DMS53 (cell line): Measurements from ENCODE around the gene POLD2.
"Not testable (repeated sequence)": the region's sequence is repeated elsewhere in the genome, so short reads cannot be mapped to it uniquely, and the experiment has no call there.

Source experiments
- DNase-seq: peaks from one replicate; lab custom pipeline; 2025; lab: John Stamatoyannopoulos, UW

POLD2 gene

DNA sequence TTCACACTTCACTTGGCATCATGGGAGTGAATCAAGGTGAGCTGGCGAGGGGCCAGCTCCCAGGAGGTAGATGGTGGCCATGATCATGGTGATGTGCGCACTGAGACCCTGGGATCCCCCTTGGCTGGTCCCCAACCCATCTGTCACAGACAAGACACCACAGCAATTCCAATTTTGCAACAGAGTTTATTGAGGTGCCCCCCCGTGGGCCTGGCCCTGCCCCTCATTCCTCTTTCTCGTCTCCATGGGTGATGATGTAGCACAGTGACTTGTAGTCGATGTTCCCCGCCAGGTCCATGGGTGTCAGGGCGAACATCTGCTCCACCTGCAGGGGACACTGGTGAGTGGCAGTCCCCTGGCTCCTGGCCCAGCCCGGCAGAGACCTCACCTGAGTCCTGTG, 15.3 kb upstream of the POLD2 start:
- no peak for DNase-seq

DNA sequence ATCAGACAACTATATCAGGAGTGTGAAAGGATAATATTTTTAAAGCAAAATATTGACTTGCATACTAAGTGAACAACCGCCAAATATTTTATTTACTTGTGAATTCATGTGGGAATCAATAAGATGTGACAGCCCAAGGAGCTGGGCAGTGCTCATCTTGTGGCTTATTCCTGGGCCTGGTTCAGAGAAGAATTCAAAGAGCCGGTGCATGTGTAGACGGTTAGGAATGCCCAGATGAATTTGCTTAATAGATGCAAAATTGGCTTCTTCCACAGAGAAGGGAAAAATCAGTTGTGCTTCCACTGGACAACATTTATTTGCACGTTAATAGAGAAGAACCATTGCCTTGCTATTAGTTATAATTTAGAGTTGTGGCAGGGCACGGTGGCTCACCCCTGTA, 13.4 kb upstream of the POLD2 start:
- DNase-seq = no peak

DNA sequence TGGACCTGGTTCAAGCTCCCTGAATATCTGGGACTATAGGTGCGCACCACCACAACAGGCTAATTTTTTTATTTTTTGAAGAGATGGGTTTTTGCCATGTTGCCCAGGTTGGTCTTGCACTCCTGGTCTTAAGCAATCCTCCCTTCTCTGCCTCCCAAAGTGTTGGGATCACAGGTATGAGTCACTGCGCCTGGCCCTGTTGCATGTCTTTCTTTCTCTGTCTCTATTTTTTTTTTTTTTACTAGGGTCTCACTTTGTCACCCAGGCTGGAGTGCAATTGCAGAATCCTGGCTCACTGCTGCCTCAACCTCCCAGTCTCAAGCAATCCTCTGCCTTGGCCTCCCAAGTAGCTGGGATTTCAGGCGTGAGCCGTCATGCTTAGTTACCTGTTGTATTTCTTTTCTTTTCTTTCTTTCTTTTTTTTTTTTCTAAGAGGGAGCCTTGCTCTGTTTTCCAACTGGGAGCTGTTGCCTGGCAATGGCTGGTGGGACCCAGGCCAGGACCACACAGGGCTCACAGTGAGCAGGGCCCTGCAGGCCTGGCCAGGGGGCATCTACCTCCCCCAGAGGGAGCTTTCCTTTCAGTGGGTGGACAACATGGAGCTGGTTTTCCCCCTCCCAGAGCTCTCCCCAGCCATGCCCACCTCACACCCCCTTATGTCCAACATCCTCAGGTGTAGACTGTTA, 11.7 kb upstream of the POLD2 start:
- DNase-seq = no peak

DNA sequence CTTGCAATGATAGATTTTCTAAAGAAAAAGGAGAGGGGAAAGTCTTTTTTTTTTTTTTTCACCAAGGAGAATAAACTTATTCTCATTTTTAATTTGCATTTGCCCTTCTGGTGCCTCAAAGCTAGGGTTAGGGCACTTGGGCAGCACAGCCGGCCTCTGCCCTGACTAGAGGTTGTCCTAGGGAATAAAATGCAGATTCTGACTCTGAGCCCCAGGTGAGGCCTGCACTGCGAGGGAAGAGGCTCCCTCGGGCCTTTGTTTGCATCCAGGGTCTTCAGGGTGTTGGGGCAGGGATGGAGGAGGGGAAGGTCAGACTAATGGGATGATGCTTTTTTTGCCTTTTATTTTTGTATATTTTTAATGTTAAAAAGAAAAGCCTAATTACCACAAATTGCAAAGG, 9.9 kb upstream of the POLD2 start:
- no peak for DNase-seq

DNA sequence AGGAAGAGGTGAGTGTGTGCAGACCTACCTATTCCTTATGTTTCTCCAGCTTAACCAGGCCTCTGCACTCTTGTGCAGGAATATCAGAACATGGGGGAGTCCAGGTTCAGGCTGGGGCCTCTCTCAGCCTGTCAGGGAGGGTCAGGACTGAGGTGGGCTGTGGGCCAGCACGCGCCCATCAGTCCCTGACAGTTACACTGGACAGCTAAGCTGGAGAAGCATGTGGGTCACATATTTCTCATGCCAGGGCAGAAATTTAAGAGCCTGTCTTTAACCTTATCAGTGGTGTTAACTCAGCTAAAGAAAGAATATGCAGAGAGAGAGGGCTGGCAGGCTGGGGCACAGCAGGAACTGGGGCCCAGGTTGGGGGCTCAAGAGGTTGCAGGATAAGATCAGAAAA, 8.7 kb upstream of the POLD2 start:
- no peak for DNase-seq

DNA sequence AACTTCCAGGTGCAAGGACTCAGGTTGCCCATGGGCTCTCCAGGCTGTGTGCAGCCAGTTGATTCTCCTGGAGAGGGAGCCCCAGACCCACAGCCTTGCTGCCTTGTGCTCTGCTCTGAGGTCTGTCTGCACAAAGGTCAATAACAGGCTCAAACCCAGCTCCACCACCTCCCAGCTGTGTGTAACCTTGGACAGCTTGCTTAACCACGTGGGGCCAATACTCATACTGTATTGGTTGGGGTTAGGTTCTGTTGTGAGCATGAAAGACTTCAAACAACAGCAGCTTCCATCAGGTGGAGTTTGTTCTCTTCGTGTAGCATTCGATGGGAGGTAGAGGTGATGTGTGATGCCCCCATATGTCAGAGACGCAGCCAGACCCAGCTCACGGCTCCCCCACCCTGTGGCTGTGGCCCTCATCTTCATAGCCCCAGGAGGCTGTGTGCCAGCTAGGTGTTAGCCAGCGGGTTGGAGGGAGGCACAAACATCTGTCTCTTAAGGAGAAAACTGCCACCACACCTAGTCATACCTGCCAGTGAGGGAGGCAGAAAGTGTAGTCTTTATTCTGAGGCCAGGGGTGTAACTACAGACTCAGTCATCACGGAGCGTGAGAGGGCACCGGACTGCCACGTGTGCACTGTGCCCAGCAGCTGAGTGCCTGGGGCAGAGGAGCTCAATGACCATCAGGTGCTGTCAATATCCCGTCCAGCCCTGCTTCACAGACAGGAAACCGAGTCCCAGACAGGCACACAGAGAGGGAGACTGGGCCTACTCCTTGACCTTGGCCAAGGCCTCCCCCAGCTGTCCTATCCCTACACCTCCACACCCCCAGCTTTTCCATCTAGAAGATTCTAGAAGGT, 8.1 kb upstream of the POLD2 start:
- DNase-seq = peak; percentile 85

DNA sequence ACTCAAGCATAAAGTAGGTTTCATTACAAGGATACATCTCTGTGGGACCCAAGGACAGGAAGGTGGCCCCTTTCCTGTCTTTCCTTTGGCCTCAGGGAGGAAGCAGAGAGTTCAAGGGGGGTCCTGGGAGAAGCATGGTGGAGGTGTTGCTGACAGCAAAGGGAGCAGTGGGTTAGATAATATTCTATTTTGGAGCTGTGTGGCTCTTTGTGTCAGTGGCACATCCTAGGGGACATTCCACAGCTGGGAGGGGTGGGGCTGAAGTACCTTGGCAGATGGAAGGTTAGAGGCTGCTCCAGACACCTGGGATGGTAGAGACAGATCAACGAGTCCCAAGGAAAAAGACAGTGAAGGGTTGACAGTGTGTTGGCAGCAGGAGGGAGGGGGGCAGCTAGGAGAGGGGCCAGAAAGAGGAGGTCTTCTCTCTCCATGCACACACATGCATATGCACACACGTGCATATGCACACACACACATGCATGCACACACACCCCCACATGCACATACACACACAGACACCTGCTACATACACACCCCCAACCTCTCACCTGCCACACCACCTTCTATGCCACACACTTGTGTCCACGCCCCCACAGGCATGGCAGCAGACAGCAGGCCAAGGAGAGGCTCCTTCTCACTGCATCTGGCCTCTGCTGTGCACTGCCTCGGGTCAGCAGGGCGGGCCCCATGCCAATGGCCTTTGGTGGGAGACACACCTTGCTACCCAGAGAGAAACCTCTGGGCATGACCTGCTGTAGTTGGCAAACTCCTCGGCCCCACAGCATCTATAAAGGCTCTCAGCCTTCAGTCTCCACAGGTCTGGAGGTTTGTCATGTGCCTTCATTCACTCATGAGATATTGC, 5.6 kb upstream of the POLD2 start:
- no peak for DNase-seq

DNA sequence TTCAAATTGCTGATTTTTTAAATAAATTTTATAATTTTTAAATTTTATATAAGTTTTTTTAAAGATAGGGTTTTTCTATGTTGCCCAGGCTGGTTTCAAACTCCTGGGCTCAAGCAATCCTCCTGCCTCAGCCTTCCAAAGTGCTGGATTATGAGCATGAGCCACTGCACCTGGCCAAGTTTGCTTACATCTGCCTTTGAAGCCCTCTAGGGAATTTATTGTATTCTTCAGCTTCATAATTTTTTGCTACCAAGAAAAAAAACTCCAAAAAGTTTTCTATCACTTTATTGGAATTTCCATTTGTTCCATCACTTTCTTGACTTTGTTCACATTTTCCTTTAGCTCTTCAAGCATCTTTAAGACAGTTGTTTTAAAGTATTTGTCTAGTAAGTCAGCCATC, 3.8 kb upstream of the POLD2 start:
- no peak for DNase-seq

DNA sequence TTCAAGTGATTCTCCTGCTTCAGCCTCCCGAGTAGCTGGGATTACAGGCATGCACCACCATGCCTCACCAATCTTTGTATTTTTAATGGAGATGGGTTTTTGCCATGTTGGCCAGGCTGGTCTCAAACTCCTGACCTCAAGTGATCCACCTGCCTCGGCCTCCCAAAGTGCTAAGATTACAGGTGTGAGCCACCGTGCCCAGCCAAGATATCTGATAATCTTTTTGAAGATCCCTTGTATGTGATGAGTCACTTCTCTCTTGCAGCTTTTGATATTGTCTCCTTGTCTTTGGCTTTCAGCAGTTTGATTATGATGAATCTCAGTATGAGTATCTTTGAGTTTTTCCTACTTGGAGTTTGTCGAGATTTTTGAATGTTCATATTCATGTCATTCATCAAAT, 3.2 kb upstream of the POLD2 start:
- DNase-seq = not testable (repeated sequence)

DNA sequence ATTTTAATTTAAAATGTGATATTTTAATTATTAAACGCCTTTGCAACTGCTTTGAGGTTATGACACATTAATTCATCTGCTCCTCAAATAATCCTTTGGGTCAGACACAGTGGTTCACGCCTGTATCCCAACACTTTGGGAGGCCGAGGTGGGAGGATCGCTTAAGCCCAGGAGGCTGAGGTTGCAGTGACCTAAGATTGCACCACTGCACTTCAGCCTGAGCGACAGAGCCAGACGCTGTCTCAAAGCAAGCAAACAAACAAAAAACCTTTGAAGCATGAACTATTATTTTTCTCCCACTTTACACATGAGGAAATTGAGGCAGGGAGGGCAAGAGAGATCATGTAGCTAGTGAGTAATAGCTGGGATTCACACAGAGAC, 1.5 kb upstream of the POLD2 start:
- no peak for DNase-seq

DNA sequence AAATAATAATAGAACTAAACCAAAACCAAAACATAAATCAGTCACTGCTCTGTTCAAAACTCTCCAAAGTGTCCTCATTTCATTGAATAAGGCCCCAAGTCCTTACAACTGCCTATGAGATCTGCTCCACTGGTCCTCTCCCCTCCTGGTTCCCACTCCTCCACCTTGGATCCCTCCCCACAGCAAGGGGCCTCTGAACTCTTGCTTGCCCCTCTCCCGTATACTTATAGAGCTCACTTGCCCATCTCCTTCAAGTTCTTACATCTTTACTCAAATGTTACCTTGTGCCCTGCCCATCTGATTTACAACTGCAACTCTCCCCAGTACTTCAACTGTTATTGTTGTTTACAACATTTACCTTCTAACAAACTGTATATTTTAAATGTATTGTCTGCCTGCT, 819 bp downstream of the POLD2 start:
- DNase-seq = no peak

DNA sequence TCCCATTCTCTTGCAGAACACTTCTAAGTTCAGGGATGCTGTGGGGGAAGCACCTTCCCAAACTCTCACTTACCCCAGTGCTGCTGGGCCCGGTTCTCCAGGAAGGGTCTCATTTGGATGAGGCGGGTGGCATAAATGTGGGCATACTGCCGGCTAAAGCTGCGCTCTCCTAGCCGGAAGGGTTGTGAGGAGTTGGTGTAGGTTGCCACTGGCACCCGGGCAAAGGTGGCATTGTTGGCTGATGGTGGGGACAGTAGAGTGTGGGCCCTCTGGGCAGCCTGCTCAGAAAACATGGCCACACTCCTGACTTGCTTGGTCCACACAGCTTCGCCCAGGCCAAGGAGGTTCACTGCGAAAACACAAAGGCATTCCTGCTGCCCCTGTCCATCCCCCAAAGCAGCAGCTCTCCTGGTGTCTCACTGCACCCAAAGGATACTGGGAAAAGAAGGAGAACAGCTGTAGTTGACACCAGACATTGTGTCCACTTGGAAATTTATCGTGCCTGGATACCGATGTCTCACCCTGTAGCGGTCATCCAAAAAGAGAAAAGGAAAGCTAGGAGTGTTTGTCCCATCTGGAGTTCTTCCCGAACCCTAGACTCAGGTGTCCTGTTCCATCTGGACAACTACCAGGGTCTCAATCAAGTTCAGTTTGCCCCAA, 1.5 kb downstream of the POLD2 start:
- no peak for DNase-seq

DNA sequence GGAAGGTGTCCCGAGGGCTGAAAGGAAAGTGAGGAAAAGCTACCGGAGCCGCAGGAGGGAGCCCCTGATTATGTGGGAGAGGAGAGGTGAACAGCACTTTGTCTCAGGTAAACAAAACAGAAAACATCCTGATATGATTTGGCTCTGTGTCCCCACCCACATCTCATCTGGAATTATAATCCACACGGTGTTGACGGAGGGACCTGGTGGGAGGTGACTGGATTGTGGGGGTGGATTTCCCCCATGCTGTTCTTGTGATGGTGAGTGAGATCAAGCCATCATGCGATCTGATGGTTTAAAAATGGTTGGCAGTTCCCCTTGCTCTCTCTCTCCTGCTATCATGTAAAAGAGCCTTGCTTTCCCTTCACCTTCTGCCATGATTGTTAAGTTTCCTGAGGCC, 3.0 kb downstream of the POLD2 start:
- no peak for DNase-seq

DNA sequence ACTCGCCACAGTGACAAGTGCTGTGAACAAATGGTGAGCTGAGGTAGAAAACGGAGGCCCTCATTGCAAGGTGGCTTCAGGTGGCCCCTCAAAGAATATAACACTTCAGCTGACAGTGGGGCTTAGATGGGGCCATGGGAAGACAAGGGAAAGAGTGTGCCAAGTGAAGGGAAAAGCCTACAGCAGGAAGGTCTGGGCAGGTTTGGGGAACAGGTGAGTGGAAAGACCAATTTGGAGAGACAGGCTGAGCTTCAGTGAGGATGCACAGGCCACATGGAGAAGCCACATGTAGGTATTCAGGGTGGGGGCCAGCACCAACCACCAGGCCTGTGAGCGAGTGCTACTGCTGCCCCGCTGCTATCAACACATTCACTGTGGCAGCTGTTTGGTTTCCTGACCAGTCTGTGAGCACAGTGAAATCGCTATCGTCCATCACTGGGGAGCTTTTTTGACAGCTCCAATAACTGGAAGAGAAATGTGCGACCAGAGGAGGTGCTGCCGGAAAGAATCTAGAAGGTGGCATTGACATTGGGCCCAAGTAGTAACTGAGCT, 3.4 kb downstream of the POLD2 start:
- no peak for DNase-seq

DNA sequence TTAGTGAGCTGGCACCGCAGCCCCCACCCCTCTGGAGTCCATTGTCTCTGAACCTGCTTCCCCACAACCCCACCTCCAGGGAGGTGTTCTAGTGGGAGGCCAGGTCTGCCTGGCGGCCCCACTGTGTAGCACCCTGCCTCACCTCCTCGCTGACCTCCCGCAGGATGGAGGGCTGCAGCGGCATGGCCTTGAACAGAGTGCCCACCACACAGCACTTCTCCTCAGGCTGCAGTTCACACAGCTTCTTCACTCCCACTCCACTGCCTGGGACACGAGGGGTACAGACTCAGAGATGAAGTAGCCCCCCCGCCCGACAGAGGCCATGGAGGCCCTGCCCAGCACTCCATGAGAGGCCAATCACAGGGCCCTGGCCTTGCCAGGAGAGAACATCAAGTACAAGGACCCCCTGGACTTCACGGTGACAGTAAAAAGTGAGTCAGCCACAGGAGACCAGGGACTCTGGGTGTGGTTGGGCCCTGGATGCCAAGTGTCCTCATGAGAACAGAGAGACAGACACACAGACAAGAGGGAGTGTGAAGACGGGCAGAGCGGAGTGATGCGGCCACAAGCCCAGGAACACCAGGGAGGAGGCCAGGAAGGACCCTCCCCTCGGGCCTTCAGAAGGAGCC, 5.4 kb downstream of the POLD2 start:
- DNase-seq = no peak

DNA sequence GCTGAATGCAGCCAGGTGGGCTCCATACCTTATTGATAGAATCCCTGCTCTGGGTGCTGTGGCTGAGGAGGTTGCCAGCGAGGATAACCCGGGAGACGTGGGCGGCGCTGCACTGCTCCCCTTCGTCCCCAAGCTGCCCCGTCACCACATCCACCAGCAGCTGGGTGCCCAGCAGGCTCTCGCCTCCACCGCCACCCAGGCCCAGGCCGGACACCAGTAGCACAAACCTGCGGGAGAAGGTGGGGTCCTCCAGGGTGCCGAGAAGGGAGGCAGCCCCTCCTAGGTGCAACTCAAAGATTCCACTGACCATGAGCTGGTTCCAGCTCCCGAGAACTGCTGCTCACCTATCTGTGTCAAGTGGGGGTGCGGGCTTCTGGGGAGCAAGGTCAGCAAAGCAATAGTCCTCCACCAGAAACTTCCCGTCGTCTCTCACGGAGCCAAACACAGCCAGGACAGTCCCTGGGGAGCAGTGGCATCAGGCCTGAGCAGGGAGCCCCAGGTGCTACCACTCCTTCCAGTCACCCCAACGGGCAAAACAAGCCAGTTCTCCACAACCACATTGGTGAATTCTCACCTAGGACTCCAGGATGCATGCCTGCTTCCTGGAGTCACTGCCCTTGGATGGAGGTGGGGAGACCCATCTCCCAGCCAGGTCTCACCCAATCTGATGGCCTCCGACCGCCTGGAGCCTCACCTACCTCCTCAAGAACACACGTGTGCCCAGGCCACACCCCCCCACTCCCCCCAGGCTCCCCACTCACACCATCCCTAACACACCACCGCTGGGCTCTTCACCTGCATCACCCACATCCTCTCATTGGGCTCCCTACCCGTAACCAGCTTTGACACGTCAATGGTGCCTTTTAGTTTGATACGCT, 6.3 kb downstream of the POLD2 start:
- no peak for DNase-seq

DNA sequence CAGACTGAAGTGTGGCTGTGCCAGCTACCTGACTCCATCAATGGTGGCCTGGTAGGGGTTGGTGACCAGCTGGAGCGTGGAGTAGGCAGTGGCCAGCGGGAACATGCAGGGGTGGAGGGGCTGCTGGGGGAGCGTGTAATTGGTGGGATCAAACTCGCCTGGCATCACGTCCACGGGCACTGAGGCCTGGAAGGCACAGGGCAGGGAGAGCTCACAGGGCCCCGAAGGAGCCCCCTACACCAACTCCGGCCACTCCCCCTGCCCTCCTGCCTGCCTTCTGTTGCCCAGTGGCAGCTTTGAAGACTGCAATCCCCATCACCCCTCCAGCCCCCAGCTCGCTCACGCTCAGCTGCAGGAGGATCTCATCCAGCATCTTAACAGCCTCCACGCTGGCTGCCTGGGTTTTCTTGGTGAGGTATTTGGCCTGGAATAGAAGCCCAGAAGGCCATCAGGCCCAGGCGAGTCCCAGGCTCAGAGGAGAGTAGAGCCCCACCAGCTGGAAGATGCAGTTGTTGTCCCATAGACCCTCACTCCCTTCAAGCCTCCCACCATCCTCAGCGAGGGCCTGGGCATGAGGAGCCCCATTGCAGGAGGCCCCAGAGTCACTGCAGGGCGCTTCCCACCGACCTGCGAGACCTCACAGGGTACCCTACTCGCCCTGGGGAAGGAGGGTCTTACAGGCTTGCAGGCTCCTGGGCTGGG, 7.1 kb downstream of the POLD2 start:
- no peak for DNase-seq

DNA sequence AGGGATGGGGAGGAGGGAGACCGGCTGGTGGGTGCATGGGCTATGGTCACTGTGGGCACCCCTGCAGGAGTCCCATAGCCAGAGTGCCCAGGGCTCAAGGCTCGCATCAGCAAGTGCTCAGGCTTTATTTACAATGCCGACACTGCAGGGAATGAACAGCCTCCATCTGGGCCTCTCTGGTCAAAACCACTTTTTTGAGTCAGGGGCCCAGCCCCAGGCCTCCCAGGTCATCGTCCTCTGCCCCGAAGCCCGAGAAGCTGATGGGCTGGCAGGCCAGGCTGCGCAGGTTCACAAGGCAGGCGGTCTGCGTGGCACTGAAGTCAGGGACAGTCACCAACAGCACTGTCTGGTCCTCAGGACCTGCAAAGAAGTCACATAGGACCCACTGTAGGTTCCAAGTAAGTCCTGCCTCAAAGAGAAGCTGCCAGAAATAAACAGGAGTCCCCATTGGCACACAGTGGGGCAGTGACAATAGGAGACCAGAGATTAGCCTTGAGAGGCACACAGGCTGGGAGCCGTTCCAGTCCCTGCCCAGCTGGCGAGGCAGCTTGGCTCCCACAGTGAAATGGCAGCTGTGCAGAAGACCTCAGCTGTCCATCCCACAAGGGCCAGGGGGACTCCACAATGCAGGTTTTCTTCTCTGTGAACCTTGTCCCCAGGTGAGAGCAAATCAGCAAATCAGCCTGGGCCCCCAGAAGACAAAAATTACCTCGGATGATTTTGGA, 8.6 kb downstream of the POLD2 start:
- no peak for DNase-seq

DNA sequence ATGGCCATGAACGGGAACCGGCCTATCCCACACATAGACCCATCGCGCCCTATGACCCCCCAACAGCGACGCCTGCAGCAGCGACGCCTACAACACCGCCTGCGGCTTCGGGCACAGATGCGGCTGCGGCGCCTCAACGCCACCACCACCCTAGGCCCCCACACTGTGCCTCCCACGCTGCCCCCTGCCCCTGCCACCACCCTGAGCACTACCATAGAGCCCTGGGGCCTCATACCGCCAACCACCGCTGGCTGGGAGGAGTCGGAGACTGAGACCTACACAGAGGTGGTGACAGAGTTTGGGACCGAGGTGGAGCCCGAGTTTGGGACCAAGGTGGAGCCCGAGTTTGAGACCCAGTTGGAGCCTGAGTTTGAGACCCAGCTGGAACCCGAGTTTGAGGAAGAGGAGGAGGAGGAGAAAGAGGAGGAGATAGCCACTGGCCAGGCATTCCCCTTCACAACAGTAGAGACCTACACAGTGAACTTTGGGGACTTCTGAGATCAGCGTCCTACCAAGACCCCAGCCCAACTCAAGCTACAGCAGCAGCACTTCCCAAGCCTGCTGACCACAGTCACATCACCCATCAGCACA, 9.5 kb downstream of the POLD2 start:
- DNase-seq = no peak
